ENCODE measurements around the gene SRF. TPM values are rescaled to one million over a fixed set of nuclear protein-coding genes. Genes with fewer than 3 reads are reported as not detected.

Gene SRF
- total and polyA plus RNA-seq, 4 donors = 2.0 to 11.7 (median 7.1) TPM

GRCh38 chr6:43181942-43182860 lies 11.1 kb downstream of the SRF start, which contains the start of gene CUL9:
CUL9 (plus strand) TSS chr6:43182196; CDS start chr6:43184311, 2,115 bp downstream.
- 1% methylated on average over 51 of the region's 51 CpGs for WGBS
- DNase-seq (ENCODE audit: low spot score) = peak; percentile 78
- Histone ChIP-seq H3K27ac (ENCODE audit: low read depth in 1 of 2, low read length in 2 of 2) (peak within 1 kb of the TSS; percentile 57 to 71), H3K36me3 (ENCODE audit: control insufficient read depth in 4 of 4, insufficient read depth in 3 of 4, low read depth in 1 of 4, low read length in 3 of 4) (peaks cover 14 to 41% (median 21%) of the 10 kb centered on the region in 4 donors), H3K27me3 (ENCODE audit: control insufficient read depth in 4 of 4, insufficient read depth in 4 of 4, low read length in 3 of 4) (no peaks in the 10 kb centered on the region), H3K4me3 (ENCODE audit: low read depth in 1 of 3, low read length in 3 of 3) (peak within 1 kb of the TSS; percentile 73 to 89 (median 86)), H3K9me3 (ENCODE audit: control insufficient read depth in 4 of 4, low read length in 3 of 4) (no peaks in the 10 kb centered on the region), H3K9ac (ENCODE audit: low read depth in 1 of 2, low read length in 2 of 2) (peak within 1 kb of the TSS; percentile 61 to 63), H3K4me1 (ENCODE audit: control insufficient read depth in 4 of 4, insufficient read depth in 4 of 4, low read length in 3 of 4) (peaks cover 0 to 18% (median 17%) of the 10 kb centered on the region in 4 donors)
- TF ChIP-seq ZBTB33 (IDR thresholded peaks at IDR 0.05) (peak; percentile 51), HNF4G (IDR thresholded peaks at IDR 0.05) (no peak), JUND (IDR thresholded peaks at IDR 0.05) (no peak), TAF1 (conservative IDR thresholded peaks at IDR 0.05) (no peak), RXRA (IDR thresholded peaks at IDR 0.05) (peak; percentile 68 to 83), YY1 (IDR thresholded peaks at IDR 0.05) (peak; percentile 29), REST (IDR thresholded peaks at IDR 0.05) (peak; percentile 22), MAX (IDR thresholded peaks at IDR 0.05) (no peak), NR2F2 (IDR thresholded peaks at IDR 0.05) (no peak), FOXA1 (IDR thresholded peaks at IDR 0.05) (peak; percentile 51), CTCF (IDR thresholded peaks at IDR 0.05; ENCODE audit: low read depth, low read length, missing input control) (no peak), HNF4A (conservative IDR thresholded peaks at IDR 0.05) (no peak), GABPA (IDR thresholded peaks at IDR 0.05 in 1 of 2, conservative IDR thresholded peaks at IDR 0.05 in 1 of 2) (peak in 1 of 2 donors; percentile 86), EGR1 (IDR thresholded peaks at IDR 0.05; ENCODE audit: low read depth in 2 of 2) (no peak), SP1 (IDR thresholded peaks at IDR 0.05) (peak; percentile 50), RAD21 (IDR thresholded peaks at IDR 0.05) (peak in 1 of 2 donors; percentile 37), ATF3 (IDR thresholded peaks at IDR 0.05) (no peak), FOXA2 (IDR thresholded peaks at IDR 0.05) (no peak)

All from liver (tissue), 9 donors.